ENCODE data around the gene CCM2.

Gene CCM2

DNA sequence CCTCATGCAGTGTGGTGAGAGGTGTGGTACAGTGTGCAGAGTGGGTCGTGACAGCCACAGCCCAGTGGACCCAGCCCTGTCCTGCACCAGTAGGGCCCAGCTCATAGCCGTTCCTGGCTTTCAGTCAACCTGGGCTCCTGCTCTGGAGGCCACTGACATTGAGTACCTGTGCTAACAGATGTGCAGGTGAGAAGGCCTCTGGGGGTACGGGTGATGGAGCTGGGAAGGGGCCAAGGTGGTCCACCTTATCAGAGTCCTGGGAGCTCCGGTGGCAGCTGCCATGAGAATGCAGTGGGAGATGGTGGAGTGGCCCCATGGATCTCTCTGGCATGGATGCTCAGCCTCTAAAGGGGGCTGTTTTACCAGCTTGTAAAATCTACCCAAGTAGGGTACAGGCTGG lies 117.6 kb downstream of the CCM2 start:
- no peak for TF ChIP-seq CTCF (IDR thresholded peaks at IDR 0.05; ENCODE audit: borderline replicate concordance, insufficient read depth, low read depth, low read length)
- H3K4me3 ChIP-seq (ENCODE audit: low read depth, low read length), result no peak overlapping the region

DNA sequence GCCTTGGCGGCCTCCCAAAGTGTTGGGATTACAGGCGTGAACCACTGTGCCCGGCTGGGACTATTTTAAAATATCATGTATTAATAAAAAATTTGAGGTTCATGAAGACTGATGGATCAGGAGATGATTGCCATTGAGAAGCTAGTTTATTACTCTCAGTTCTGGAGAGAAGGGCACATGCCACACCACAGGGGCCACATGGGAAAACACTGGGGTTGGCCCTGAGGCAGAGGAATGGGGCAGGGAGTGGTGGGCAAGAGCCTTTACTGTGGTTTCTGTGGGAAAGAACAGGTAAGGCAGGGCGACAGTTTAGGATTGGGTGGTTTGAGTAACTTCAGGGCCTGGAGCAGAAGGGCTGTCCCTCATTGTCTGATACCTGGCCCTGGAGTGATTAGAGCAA lies 118.3 kb downstream of the CCM2 start:
- H3K4me3 ChIP-seq (ENCODE audit: low read depth, low read length), result no peak overlapping the region
- no peak for TF ChIP-seq CTCF (IDR thresholded peaks at IDR 0.05; ENCODE audit: borderline replicate concordance, insufficient read depth, low read depth, low read length)

GRCh38 chr7:45118889-45119331 lies 118.9 kb downstream of the CCM2 start:
- no peak for TF ChIP-seq CTCF (IDR thresholded peaks at IDR 0.05; ENCODE audit: borderline replicate concordance, insufficient read depth, low read depth, low read length)
- H3K4me3 ChIP-seq (ENCODE audit: low read depth, low read length), result no peak overlapping the region

GRCh38 chr7:45119550-45119949 lies 119.5 kb downstream of the CCM2 start:
- no peak for TF ChIP-seq CTCF (IDR thresholded peaks at IDR 0.05; ENCODE audit: borderline replicate concordance, insufficient read depth, low read depth, low read length)
- no peak overlapping the region for H3K4me3 ChIP-seq (ENCODE audit: low read depth, low read length)

- H3K4me3 ChIP-seq (ENCODE audit: low read depth, low read length), result no peak overlapping the region
- TF ChIP-seq CTCF (IDR thresholded peaks at IDR 0.05; ENCODE audit: borderline replicate concordance, insufficient read depth, low read depth, low read length), result no peak
These were observed 123.2 kb downstream of the CCM2 start for GRCh38 chr7:45122975-45123860.

- no peak for TF ChIP-seq CTCF (IDR thresholded peaks at IDR 0.05; ENCODE audit: borderline replicate concordance, insufficient read depth, low read depth, low read length)
- no peak overlapping the region for H3K4me3 ChIP-seq (ENCODE audit: low read depth, low read length)
These were observed 124.1 kb downstream of the CCM2 start for GRCh38 chr7:45123913-45124710.

Measured in GM12875 (cell line).